ENCODE measurements around the gene AGRN.
A peak's percentile ranks its signal among the peaks of the same experiment; 100 is the strongest.
"Not testable (repeated sequence)": the region's sequence is repeated elsewhere in the genome, so short reads cannot be mapped to it uniquely, and the experiment has no call there.

Gene AGRN

DNA sequence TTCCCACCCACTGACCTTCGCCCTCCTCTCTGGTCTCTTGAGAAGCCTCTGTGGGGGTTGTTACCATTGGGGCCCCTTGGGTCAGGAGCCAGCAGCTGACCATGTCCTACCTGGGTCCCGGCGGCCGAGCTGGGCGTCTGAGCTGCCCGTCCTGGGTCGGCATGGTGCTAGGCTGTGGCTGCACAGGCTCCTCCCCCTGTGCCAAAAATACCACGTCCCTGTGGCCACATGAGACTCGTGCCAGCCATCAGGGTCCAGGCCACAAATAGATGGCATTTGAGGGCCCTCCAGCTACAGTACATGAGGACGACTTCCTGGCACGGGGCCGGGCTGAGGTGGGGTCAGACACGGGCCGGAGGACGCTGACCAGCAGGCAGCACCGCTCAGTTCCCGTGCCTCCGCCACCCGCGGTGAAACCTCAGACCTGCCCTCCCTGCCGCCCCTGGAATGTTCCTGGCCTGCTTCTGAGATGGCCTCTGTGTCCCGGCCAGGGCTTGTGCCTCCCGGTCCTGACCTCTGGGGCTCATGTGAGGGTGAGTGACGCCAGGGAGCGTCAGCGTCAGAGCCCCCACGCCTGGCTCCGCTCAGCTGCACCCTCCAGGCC is 37.9 kb upstream of the AGRN start, which contains the start of gene PERM1:
Gene PERM1 (minus strand): TSS at position 139 of the 604 bp plus-strand sequence. CDS start 1,064 bp downstream, outside the sequence.
- DNase-seq: no peak

GRCh38 chr1:982765-983436 is 37.0 kb upstream of the AGRN start:
- peak in 1 of 4 experiments; percentile 1 for DNase-seq

DNA sequence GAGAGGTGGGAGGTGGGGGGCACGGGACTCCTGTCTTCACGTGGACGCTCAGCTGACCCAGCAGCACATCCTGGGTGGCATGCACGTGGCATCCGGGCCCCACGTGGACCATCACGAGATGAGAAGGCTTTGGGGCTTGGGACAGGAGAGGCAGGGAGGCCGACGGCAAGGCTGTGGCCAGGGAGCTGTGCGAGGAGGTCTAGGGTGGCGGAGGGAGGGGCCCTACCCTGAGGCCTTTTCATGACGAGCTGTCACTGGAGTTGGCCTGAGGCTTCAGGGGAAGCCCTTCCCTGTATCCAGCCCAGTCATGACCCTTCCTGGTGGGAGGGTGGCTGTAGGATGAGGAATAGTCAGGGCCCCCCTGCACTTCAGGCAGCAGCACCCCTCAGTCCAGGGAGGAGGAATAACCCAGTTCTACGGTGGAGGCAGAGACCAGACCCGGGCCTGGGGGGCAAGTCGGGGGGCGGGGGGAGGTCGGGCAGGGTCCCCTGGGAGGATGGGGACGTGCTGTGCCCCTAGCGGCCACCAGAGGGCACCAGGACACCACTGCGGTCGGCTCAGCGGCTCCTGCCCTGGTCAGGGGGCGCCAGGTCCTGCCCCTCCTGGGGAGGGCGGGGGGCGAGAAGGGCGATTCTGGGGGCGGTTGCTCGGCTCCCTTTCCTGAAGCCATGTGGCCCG is 36.0 kb upstream of the AGRN start:
- peak; percentile 39 to 72 (median 51) for DNase-seq

DNA sequence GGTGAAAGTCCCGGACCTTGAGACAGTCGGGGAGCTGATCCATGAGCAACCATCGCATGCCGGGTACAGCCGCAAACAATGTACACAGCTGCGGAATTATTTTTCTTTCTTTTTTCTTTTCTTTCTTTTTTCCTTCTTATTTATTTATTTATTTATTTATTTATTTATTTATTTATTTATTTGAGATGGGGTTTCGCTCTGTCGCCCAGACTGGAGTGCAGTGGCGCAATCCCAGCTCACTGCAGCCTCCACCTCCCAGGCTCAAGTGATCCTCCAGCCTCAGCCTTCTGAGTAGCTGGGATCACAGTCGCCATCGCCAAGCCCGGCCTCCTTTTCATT is 35.5 kb upstream of the AGRN start:
- DNase-seq: no peak

DNA sequence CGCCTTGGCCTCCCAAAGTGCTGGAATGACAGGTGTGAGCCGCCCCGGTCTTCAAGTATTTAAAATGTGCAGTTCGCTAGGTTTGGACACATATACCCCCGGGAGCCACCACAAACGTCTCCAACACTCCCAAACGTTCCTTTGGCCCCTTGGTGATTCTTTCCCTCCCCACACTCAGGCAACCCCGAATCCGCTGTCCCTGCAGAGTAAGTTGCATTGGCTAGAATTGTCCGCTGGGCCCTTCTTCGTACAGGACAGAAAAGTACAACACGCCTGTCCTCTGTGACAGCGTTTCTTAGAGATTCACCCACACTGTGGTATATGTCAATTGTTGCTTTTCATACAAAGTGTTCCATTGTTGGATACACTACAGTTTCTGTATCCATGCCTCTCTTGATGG is 34.8 kb upstream of the AGRN start:
- no peak for DNase-seq

DNA sequence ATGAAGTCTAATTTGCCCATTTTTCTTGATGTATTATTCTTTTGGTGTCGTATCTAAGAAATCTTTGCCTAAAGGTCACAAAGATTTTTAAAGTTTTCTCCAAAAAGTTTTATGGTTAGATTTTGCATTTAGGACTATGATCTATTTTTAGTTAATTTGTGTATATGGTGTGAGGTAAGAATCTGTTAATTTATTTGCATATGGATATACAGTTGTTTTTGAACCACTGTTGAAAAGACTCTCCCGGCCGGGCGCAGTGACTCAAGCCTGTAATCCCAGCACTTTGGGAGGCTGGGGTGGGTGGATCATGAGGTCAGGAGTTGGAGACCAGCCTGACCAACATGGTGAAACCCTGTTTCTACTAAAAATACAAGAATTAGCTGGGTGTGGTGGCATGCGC is 31.9 kb upstream of the AGRN start:
- DNase-seq: not testable (repeated sequence)

GRCh38 chr1:991275-991674 is 28.6 kb upstream of the AGRN start:
- DNase-seq: not testable (repeated sequence)

GRCh38 chr1:991895-992294 is 28.0 kb upstream of the AGRN start:
- no peak for DNase-seq

DNA sequence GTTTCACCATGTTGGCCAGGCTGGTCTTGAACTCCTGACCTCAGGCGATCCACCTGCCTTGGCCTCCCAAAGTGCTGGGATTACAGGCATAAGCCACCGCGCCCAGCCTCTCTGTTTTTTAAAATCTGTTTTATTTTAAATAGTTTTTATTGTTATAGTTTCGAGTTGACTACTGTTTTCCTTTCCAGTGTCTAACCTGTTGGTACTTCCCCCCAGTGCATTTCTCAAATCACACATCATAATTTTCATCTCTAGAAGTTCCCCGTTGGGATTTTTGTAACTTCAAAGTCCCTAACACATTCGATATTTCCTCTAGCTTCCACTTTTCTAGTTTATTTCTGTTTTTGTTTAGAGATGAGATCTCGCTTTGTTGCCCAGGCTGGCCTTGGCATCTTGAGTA is 27.6 kb upstream of the AGRN start:
- DNase-seq: no peak

- DNase-seq: no peak
Observed at GRCh38 chr1:993379-993995, 26.4 kb upstream of the AGRN start.

DNA sequence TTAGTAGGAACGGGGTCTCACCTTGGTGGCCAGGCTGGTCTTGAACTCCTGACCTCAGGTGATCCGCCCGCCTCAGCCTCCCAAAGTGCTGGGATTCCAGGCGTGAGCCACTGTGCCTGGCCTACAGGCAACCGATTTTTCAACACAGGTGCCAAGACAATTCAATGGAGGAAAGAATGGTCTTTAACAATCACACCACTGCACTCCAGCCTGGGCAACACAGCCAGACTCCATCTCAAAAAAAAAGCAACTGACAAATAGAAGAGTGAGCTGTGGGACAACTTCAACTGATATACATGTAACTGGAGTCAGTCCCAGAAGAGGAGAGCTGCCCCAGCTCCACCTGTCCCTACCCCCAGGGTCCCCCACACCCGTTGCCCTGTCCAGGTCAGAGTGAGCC is 25.4 kb upstream of the AGRN start:
- DNase-seq: not testable (repeated sequence)

DNA sequence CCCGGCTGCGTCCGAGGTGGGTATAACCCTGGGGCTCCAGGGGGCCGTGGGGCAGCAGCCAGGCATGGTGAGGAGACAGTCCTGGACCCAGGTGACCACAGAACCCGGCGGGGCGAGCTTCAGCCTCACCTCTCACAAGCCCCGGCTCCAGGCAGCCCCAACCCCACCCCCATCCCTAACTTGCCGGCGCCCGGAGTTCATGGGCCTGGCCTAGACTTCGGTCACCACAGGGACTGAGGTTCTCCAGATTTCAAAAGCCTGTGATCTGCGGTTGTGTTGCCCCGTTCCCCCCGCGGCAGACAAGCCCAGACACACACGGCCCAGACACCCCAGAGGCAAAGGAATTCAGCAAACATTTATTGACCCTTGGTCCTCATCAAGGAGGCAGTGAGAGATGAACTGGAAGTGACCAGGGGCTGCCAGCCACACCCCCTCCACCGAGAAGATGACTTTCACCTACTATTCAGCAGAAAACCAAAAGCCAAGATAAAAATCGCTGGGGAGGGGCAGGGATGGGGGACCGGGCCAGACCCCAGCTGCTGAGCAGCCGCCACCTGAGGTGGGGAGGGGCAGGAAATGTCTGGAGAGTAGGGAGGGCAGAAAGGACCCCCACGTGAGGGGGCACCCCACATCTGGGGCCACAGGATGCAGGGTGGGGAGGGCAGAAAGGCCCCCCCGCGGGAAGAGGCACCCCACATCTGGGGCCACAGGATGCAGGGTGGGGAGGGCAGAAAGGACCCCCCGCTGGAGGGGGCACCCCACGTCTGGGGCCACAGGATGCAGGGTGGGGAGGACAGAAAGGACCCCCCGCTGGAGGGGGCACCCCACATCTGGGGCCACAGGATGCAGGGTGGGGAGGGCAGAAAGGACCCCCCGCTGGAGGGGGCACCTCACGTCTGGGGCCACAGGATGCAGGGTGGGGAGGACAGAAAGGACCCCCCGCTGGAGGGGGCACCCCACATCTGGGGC is 24.0 kb upstream of the AGRN start:
- DNase-seq: no peak

- DNase-seq: no peak
Observed at GRCh38 chr1:996851-997712, 22.8 kb upstream of the AGRN start.

GRCh38 chr1:997713-997992 is 22.3 kb upstream of the AGRN start:
- no peak for DNase-seq

DNA sequence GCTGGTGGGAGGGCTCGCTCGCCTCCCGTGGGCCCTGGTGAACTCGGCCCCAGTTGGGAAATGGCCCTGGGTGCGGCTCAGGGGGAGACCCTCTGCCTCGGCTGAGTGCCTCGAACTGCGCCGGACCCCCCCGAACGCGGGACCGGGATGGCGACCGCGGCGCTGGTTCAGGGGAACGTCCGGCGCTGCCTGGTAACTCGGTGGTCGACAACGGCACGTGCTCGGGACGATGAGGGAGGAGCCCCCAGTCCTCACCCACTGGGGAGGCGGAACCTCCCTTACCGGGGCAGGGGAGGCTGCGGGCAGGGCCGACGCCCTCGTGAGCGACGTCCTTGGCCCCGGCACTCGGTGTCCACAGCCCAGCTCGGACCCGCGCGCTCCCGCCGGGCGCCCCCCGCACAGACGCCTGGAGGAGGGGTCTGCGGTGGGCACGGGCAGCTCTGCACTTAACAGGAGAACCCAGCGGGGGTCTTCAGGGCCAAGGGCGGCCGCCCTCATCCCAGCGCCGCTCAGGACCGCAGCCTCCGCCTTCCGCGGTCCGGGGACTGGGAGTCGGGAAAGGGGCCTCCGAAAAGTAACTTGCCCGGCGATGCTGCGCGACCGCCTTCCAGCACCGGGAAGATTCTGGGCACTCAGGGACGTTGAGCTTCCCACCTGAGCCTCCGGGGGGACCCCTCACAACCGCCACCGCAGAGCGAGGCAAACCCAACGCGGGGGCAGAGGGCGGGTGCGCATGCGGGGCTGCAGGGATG is 21.8 kb upstream of the AGRN start:
- DNase-seq: no peak

GRCh38 chr1:998745-998994 is 21.2 kb upstream of the AGRN start:
- no peak for DNase-seq

- DNase-seq: peak; percentile 38 to 57 (median 43)
Observed at GRCh38 chr1:998995-999724, 20.8 kb upstream of the AGRN start.

GRCh38 chr1:999725-1000356 is 20.1 kb upstream of the AGRN start, which contains the start of gene HES4:
Gene HES4, minus strand, starts transcription at chr1:1000097. Its CDS starts 124 bp downstream, at chr1:999973.
- peak; percentile 95 to 97 (median 96) for DNase-seq

- peak; percentile 85 to 92 (median 88) for DNase-seq
Observed at GRCh38 chr1:1000357-1001056, 19.4 kb upstream of the AGRN start.

Measured in suppressor macrophage (primary cell).